ENCODE results near the gene TULP4. TPM values are rescaled to one million over a fixed set of nuclear protein-coding genes. Genes with fewer than 3 reads are reported as not detected.

TULP4 gene
- total RNA-seq, 2 experiments from 2014 or later: 25.5 to 27.0 TPM

DNA sequence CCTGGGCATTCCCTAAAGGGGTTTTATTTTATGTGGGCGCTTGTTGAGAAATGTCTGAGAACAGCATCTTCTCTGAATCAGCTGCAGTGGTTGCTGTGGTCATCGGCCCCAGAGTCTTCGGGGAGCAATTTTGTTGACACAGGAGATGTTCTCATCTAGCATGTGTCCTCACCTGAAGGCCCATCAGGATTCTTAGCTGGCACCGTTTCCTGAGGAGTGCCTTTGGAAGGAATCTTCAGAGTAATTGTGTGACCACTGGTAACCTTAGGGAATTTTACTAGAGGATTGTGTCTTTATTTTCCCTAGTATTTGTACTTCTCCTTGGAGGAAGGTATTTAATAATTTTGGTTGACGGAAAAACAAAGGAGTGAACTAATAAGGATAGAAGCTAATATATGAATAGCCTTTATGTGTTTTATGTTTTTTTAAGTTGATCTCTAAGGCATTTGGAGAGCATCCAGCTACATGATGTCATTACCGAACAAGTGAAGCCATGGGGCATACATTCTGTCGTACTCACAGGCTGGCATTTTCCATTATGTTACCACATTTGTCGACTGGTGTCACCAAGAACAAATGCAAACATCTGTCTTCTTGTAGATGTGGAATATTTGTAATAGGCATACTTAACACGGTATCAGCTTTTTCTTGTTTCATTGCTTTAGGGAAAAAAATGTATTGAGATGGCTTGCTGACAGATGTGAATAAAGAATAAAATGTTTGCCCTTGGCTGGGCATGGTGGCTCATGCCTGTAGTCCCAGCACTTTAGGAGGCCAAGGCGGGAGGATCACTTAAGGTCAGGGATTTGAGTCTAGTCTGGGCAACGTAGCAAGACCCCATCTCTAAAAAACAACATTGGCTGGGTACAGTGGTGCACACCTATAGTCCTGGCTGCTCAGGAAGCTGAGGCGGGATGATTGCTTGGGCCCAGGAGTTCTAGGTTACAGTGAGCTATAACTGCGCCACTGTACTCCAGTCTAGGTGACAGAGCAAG lies 41.9 kb downstream of the TULP4 start:
- CTCF ChIA-PET: interaction anchor here (0.7 kb wide), 1 partner anchor 43 kb away, joined by 3 read pairs; no protein-coding TSS in a partner anchor
- POLR2A ChIA-PET: no interaction called here

GRCh38 chr6:158356586-158357546 lies 44.6 kb downstream of the TULP4 start:
- CTCF ChIA-PET: no interaction called here
- POLR2A ChIA-PET: no interaction called here

- CTCF ChIA-PET: no interaction called here
- POLR2A ChIA-PET: no interaction called here
Observed at GRCh38 chr6:158357570-158358216, 45.4 kb downstream of the TULP4 start.

- ChIA-PET POLR2A (no interaction called here), CTCF (no interaction called here)
Observed at GRCh38 chr6:158358450-158359077, 46.3 kb downstream of the TULP4 start.

DNA sequence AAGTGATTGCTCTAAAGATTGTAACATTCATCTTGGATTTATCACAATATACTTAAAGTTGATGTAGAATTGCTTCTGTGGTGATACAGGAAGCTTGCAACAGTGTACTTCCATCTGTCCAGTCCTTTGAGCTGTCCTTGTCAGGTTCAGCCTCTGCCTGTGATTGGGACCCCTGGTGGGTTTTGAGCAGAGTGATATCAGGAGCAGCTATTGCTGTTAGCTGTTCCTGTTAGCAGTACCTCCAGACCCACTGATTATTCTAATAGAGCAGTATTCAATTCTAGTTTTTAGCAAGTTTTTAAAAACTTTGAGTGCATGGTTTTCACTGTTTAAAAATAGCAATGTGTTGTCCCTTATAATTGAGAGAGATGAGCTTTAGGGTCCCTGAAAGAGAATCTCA lies 48.8 kb downstream of the TULP4 start:
- CTCF ChIA-PET: no interaction called here
- POLR2A ChIA-PET: no interaction called here

DNA sequence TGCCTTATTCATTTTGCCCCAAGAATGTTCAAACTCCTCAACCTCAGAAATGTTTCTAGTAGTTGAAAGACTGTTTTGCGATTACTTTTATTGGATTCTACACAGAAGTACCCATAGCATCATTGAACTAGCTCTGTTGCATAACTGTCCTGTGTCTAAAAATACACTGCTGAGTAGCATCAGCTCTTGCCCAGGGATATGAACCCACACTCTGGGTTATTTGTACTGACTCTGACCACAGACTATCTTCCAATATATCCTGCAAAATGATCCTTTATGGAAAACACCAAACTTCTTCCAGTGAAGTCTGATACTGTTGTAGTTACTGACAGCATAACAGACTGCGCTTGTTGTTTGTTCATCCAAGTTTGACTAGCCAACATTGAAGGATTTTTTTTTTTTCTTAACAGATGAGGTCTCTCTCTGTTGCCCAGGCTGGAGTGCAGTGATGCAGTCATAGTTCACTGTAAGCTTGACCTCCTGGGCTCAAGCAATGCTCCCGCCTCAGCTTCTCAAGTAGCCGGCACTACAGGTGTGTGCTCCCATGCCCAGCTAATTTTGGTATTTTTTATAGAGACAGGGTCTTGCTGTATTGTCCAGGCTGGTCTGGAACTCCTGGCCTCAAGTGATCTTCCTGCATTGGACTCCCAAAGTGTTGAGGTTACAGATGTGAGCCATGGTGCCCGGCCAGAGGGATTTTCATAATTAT lies 49.9 kb downstream of the TULP4 start:
- POLR2A ChIA-PET: no interaction called here
- CTCF ChIA-PET: no interaction called here

DNA sequence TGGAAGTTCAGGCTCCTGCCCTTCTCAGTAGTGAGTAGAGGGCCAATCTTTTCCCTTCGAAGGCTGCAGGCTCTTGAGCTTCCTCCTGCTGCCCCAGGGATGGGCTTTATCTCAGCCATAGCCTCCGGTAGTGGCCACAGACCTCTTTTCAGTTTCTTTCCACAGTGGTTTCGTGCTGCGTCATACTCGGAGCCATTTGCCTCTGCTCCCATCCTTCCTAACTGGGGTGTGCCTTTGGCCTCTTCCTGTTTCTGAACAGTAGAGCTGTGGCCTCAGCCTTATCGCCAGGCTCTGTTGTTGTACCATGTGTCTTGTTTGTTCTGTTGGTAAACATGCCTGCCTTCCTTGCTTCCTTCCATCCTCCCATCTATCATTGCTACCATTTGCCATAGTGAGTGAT lies 54.1 kb downstream of the TULP4 start:
- ChIA-PET CTCF (interaction anchor here (1.1 kb wide), 1 partner anchor 150 kb away, joined by 3 read pairs; no protein-coding TSS in a partner anchor), POLR2A (no interaction called here)

DNA sequence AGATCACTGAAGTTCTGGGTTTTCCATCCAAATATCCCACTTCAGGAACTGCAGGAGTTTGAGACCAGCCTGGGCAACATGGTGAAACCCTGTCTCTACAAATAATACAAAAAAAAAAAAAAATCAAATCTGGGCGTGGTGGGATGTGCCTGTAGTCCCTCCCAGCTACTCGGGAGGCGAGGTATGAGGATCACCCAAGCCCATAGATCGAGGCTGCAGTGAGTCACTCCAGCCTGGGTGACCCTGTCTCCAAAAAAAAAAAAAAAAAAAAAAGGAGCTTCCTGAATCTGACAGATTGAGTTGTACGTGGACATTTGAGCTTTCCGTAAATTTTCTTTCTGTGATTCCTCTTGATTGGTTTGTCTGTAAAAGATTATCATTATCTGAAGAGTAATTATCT lies 55.6 kb downstream of the TULP4 start:
- ChIA-PET CTCF (no interaction called here), POLR2A (interaction anchor here (0.6 kb wide), 1 partner anchor 430 kb away, joined by 4 read pairs; no protein-coding TSS in a partner anchor)

GRCh38 chr6:158369241-158369640 lies 57.0 kb downstream of the TULP4 start:
- ChIA-PET CTCF (no interaction called here), POLR2A (no interaction called here)

DNA sequence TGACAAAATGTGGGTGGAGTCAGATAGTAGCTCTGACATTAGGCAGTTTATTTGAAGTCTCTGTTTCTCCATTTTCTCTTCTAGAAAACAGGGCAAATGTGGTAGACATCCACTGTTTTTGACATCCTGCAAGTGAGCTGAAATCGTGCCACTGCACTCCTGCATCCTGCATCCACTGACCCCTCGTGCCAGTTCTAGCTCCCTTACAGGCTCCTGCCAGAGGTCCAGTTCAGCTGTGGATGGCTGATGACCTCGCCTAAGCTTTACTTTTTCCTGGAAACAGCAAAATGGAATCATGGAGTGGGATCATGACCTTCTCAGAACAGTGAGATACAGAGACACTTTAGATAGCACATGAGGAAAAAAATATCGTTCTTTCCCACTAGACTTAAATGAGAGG lies 58.5 kb downstream of the TULP4 start:
- ChIA-PET CTCF (no interaction called here), POLR2A (no interaction called here)

GRCh38 chr6:158371261-158371660 lies 59.0 kb downstream of the TULP4 start:
- POLR2A ChIA-PET: no interaction called here
- CTCF ChIA-PET: no interaction called here

DNA sequence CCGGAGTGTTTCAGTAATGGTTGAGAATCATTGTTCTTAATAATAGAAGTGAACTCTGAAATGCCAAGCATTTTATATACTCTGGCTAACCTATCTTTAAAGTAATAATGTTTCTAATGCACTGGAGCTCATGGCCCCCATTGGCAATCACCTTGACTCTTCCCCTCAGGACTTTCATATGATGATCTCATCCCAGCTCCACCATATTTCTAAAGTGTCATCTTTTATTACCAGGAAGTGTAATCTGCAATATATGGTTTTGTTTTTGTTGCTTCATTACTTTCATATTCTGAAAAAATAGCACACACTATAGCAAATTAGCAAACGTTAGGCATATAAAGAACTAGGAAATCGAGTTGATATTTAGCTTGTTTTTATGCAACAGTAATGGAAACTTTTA lies 60.3 kb downstream of the TULP4 start:
- ChIA-PET POLR2A (no interaction called here), CTCF (interaction anchor here (0.7 kb wide), 1 partner anchor 219 kb away, joined by 3 read pairs; no protein-coding TSS in a partner anchor)

DNA sequence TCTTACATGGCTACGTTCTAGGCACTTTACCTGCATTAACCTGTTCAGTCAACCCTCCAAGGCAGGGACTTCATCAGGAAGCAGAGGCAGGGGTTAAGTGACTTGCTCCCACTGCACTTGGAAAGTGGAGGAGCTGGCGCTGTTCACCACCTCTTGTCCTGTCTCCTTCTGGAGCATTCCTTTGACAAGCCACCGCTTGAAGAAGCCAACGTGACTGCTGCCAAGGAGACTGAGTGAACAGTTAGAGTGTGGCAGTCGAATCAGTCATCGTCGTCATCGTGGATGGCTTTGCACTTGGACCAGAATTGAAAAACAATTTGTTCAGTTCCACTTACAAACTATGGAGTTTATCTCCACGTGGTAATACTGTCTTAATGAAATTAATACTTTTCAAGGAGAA lies 60.9 kb downstream of the TULP4 start:
- ChIA-PET CTCF (no interaction called here), POLR2A (no interaction called here)

DNA sequence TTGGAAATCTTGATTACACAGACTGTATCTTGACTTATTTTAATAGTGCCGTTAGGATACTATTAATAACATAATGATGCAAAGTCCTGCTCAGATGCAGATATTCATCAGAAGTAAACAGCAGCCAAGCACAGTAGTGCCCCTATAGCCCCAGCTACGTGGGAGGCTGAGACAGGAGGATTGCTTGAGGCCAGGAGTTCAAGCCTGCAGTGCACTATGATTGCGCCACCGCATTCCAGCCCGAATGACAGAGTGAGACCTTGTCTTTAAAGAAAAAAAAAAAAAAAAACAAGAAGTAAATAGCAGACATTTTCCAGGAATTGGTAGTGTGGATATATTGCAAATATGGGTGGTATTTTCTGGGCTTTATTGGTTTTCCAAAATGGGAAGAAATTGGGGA lies 61.8 kb downstream of the TULP4 start:
- ChIA-PET POLR2A (no interaction called here), CTCF (interaction anchor here (0.7 kb wide), 1 partner anchor 707 kb away, joined by 6 read pairs; no protein-coding TSS in a partner anchor)

DNA sequence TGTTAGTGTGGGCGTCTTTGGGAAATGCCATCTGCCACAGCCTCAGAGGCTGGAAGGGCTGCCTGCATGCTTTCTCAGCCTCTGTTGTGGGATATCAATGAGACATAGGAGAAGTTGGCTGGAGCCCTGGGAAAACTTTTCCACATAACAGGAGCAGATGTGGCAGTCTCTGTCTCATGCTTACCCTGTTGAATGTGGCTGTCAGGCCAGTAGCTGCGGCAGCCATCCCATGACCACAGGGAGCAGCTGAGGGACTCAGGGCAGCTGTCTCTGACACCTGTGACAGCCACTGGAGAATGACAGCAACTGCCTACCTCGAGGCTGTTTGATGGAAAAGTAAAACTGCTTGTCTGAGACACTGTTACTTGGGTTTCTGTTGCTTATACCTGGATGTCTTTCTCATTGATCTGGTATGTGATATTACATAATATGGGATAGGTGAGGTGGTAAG lies 64.4 kb downstream of the TULP4 start:
- ChIA-PET POLR2A (no interaction called here), CTCF (no interaction called here)

DNA sequence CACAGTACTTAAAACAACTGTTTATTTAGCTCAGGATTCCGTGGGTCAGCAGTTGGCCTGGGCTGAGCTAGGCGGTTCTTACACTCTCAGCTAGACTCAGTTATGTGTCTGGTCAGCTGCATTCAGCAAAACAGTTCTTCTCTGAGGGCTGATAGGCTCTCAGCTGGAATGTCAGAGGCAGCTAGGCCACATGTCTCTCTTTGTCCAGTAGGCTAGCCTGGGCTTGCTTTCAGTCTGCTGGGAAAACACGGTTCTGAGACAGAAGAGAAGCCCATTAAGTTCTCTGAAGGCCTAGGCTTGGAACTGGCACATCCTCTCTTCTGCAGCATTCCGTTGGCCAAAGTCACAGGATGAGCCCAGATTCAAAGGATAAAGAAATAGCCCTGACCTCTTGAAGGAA lies 65.6 kb downstream of the TULP4 start:
- POLR2A ChIA-PET: no interaction called here
- CTCF ChIA-PET: no interaction called here

DNA sequence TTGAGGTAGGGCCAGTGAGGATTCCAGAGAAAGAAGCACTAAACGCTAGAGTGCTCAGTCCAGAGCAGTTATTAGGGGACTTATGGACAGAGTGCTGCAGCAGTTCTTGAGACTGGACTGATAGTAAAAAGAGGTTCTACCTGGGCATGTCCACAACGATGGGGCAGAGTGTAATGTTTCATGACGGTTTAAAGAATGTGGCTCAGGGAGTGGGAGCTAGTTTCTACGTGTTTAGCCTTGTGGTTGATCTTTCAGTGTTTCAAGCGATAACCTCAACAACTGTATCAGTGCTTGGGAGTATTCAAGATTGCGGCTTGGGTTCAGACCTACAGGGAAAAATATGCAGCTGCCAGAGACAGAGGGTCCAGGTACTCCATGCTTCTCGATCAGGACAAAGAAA lies 67.1 kb downstream of the TULP4 start:
- CTCF ChIA-PET: interaction anchor here (1.1 kb wide), 1 partner anchor 158 kb away, joined by 4 read pairs; no protein-coding TSS in a partner anchor
- POLR2A ChIA-PET: no interaction called here

DNA sequence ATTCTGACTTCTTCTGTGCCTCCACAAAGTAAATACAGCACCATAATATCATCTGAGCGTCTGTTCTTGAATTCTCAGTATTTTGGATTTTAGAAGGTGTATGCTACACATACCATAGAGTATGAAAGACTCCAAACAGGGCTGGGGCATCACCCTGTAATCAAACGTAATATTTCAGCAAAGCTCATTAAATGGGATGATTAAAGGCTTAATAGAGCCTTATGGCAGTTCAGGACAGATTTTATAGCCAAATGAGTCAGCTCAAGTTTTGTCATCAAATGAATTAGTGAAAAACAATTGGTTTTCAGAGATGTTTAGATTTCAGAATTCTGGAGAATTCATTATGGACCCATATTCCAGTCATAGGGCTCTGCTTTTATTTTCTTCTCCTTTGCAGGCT lies 68.9 kb downstream of the TULP4 start:
- POLR2A ChIA-PET: interaction anchor here (0.7 kb wide), 1 partner anchor 869 kb away, joined by 3 read pairs; no protein-coding TSS in a partner anchor

GRCh38 chr6:158382491-158382890 lies 70.2 kb downstream of the TULP4 start:
- CTCF ChIA-PET: no interaction called here

More for the DNA sequence above, 68.9 kb downstream of the TULP4 start:
- CTCF ChIA-PET: interaction anchor here (0.5 kb wide), 1 partner anchor 121 kb away, joined by 3 read pairs; no protein-coding TSS in a partner anchor

More at GRCh38 chr6:158382491-158382890, 70.2 kb downstream of the TULP4 start:
- POLR2A ChIA-PET: no interaction called here
